Measurements from ENCODE around the gene TBP.

GRCh38 chr6:170596426-170596825 is 42.3 kb downstream of the TBP start:
- no peak for TF ChIP-seq CTCF (IDR thresholded peaks at IDR 0.05)
- no peak for TF ChIP-seq POLR2AphosphoS5 (IDR thresholded peaks at IDR 0.05)
- no peak for TF ChIP-seq POLR2A (IDR thresholded peaks at IDR 0.05)
- no peak for TF ChIP-seq EP300 (IDR thresholded peaks at IDR 0.05; ENCODE audit: low read depth)

All from transverse colon (tissue), 4 donors.